ENCODE measurements around the gene SCP2.
"Not testable (repeated sequence)": the region's sequence is repeated elsewhere in the genome, so short reads cannot be mapped to it uniquely, and the experiment has no call there.

The SCP2 gene

DNA sequence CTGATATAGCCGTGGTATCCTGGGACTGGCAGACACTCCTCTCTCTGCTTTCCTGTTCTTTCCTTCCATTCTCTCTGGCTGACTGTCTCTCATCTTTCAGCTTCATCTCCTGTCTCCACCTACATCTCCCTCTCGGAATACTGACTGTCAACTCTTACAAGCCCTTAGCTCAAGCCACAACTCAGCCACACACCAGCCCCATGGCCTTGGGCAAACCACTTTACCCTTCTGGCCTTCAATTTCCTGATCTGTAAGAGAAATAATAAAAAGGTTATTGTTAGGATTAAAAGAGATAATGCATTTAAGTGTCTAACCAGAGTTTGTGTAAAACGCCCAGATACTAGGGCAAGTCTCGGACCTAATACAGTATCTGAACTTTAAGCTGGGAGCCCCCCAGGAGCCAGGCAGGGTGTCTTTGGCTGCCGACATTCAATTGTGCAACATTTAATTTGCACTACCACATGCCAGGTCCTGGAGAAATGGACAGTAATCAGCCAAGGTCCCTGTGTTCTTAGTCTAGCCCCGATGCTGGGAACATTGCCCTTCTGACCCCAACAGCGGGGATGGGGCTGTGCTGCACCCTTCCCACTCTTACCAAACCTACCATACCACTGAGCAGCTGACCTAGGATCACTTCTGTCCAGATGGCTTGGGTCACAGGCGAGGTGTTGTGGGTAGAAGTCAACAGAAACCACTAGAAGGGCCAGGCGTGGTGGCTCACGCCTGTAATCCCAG is 10.7 kb upstream of the SCP2 start:
- DNase-seq (ENCODE audit: low read depth in 2 of 2) = no peak

DNA sequence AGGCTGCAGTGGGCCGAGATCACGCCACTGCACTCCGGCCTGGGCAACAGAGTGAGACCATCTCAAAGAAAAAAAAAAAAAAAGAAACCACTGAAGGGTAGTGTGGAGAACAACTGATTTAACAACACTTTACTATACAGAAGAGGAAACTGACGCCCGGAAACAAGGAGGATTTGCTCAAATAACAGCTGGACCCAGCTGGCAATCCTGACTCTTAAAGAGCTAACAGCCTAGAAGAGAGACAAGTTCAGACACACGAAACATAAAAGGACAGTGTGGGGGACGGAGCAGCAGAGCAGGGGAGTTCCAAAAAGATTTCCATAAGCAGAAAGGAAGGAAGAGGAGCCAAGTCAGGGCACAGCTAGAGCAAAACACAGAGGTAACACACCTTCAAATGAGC is 9.9 kb upstream of the SCP2 start:
- no peak for DNase-seq (ENCODE audit: low read depth in 2 of 2)

DNA sequence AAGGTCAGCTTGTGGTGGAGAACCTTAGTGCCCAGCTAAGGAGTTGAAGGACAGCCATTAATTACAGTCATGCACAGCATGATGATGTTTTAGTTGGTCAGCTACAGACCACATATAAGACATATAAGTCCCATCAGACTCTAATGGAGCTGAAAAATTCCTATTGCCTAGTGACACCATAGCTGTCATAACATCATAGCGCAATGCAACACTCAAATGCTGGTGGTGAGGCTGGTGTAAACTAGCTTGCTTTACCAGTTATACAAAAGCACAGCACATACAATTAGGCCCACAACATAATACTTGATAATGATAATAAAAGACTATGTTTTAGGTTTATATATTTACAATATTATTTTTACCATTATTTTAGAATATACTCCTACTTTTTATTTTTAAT is 9.5 kb upstream of the SCP2 start:
- DNase-seq (ENCODE audit: low read depth in 2 of 2) = no peak

DNA sequence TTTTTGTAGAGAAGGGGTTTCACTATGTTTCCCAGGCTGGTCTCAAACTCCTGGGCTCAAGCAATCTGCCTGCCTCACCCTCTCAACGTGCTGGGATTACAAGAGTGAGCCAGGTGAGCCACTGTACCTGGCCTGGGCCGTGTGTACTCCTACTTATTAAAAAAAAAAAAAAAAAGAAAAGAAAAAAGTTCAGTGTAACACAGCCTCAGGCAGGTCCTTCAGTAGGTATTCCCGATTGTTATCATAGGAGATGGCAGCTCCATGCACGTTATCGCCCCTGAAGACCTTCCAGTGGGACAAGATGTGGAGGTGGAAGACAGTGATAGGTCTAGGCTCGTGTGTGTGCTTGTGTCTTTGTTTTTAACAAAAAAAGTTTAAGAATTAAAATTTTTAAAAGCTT is 8.9 kb upstream of the SCP2 start:
- no peak for DNase-seq (ENCODE audit: low read depth in 2 of 2)

DNA sequence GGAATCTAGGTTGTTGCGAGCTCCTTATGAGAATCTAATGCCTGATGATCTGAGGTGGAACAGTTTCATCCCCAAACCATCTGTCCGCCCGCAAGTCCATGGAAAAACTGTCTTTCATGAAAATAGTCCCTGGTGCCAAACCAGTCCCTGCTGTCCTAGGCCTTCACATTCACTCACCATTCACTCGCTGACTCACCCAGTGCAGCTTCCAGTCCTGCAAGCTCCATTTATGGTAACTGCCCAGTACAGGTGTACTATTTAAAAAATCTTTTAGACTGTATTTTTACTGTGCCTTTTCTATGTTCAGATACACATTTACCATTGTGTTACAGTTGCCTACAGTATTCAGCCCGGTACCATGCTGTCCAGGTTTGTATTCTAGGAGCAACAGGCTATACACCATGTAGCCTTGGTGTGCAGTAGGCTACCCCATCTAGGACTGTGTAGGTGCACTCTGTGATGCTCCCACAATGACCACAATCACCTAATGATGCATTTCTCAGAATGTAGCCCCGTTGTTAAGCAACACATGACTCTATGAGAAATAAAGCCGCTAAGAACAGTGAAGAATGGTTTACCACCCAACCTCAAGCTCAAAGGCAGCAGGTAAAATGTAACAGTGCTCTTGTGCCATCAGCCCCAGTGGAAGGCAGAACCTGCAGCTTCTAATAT is 7.9 kb upstream of the SCP2 start:
- DNase-seq (ENCODE audit: low read depth in 2 of 2) = no peak

DNA sequence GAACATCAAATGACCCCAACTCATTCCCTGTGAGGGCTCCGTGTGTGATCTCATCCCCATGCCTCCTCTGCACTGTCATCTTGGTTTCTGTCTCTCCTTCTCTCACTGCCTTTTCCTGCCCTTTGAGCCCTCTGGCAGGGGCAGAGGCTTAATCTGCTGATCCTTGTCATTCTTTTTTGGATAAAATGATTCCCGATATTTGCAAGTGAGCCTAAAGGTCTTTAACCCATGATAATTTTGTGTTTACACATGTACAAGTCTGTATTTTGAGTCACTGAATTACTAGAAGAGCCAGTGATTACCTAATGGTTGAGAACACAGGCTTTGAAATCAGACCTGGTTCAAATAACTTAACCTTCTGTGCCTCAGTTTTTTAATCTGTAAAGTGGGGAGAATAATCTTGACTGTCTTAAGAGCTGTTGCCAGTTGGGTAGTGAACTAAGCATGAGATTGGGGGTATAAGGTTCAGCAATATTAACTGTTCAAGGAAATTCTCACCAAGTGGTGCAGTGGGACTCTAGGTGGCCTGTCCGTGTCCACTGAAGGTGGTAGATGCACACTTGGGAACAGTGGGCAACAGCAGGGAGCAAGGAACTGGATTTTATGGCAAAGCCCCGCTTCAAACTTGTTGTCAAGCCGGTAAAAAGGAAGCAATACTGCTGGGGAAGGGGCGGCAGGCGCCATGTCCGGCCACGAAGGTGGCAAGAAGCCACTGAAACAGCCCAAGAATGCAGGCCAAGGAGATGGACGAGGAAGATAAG is 7.2 kb upstream of the SCP2 start:
- no peak for DNase-seq (ENCODE audit: low read depth in 2 of 2)

DNA sequence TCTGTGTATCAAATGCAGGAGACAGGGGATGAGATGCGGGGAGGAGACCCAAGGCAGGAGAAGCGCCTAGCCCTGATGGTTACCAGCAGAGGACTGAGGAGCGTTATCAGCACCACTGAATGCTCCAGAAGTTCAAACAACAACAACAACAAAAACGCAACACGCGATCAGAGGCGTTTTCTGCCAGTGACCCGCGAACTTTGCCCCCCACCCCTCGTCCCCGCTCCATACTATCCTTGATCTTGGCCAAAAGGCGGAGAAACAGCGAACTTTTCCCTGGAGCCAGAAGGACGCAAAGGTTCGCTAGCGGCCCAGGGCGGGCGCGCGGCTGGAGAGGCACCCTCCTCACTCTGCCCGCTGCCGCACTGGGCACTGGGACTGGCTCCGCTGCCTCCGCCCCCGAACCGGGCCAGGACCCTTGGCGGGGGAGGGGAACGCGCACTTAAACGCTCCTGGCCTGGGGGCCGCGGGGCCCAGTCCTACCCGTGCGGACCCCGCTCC is 6.2 kb upstream of the SCP2 start:
- DNase-seq (ENCODE audit: low read depth in 2 of 2) = no peak

DNA sequence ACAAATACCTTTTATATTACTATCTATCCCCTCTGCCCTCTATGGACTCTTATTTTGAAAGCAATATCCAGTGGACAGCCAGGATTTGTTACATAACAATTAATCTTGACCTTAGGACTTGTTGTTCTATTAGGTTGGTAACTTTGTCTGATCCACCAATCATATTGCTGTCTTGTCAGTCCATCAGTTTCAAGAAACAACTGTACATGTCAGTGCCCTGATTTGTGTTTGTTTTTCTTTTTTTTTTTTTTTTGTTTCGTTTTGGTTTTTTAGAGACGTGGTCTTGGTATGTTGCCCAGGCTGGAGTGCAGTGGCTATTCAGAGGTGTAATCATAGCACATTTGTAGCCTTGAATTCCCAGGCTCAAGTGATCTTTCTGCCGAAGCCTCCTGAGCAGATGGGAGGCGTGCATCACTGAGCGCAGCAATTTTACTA is 1.5 kb upstream of the SCP2 start:
- no peak for DNase-seq (ENCODE audit: low read depth in 2 of 2)

DNA sequence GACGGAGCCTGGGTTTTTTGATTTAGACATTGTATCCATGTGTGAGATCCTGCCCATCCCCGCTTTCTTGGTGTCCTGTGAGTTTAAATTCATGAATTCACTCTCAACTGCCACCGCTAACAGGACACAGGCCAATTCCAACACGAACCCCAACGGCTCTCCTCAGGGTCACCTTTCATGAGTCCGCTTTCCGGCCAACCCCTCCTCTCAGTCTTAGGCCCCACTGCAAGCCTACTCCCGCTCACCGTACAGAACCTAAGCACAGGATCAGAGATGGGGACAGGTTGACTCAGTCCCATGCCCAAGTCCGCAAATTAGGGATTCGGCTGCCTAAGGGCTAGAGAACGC is 238 bp upstream of the SCP2 start:
- no peak for DNase-seq (ENCODE audit: low read depth in 2 of 2)

DNA sequence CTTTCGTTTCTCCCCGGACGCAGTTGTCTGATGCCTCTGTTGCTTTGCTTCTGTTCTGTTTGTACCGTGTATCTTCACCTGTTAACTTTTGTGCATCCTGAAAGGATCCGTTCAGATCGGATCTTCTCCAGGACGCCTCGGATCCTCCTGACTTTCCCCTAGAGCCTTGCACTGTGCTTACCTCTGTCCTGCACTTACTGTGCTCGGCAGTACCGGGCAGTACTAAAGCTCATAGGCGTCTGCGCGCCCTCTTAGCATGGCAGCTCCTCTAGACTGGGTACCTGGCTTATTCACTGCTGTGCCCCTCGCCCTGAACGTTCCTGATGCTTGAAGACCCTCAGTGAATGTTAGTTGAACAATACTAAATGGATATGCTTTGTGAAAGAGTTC is 934 bp downstream of the SCP2 start:
- no peak for DNase-seq (ENCODE audit: low read depth in 2 of 2)

DNA sequence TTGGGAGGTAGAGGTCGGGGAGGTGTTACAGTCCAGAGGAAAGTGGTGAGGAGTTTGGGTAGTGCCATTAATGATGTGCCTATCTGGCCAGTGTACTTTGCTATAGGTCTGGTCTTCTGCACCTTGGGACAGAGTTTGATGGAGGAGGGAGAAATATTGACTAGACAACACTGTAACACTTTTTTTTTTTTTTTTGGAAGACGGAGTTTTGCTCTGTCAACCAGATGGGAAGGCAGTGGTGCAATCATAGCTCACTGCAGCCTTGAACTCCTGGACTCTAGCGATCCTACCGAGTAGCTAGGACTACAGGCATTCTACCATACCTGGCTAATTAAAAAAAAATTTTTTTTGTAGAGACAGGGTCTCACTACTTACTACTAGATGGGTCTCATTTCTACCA is 1.9 kb downstream of the SCP2 start:
- DNase-seq (ENCODE audit: low read depth in 2 of 2) = no peak

DNA sequence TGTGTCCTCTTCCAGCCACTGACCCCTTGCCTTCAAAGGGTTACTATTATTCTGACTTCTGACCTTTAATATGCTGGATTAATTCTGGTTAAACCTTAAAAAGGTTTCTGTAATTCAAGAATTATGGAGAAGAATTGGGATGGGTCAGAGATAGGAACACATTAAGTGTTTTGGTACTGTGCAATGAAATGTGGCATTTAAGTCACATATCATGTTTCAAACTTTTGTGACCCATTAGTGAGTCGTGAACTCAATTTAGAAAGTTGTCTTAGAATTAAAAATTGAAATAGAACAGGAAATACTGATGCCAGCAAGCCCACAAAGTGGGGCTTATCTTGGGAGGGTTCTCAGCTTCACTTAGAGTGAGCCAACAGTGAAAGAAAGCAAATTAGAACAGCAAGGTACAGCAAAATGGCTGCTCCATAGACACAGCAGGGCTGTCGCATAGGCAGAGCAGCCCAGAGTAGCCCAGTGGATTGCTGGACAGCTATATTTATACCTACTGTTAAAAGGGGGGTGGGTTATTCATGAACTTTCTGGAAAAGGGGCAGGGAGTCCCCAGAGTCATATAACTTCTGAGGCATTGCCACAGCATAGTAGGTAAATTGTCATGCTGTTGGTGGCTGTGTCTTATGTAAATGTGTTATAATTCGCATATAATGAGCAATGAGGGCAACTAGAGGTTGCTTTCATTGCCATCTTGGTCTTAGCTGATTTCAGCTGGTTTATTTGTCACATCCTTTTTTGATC is 10.5 kb downstream of the SCP2 start:
- no peak for DNase-seq (ENCODE audit: low read depth in 2 of 2)

DNA sequence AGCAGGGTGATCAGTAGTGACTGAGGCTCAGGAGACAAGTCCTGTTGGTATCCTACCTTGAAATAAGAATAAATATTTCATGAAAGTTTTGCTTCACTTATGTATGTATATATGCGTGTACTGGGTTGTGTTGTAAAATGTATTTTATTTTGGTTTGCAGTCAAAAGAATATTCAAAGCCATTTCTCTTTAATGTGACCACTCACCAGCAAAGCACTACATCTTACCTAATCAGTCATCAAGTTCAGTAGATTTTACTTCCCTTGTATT is 11.0 kb downstream of the SCP2 start:
- no peak for DNase-seq (ENCODE audit: low read depth in 2 of 2)

DNA sequence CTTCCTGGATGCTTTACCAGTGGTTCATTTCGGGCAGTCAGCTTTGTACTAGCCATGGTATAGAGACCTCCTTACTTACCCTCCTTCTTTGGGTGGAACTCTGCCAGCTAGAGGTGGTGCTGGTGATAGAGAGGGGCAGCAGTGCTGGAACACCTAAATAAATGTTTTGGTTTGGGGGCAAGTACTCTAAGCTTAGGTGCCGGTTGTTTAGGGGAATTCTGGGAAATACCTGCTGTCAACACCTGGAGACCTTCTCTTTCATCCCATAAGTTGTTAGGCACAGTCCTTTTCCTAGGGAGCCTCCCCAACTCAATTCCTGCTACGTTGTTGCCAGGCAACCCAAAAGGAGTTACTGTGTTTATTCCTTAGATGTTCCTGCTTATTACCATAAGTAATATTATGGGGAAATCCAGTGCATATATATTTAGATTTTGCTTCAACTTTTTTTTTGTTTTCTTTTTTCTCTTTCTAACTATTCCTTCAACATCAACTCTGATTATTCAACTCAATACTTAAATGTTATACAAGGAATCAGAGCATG is 16.9 kb downstream of the SCP2 start:
- DNase-seq (ENCODE audit: low read depth in 2 of 2) = no peak

DNA sequence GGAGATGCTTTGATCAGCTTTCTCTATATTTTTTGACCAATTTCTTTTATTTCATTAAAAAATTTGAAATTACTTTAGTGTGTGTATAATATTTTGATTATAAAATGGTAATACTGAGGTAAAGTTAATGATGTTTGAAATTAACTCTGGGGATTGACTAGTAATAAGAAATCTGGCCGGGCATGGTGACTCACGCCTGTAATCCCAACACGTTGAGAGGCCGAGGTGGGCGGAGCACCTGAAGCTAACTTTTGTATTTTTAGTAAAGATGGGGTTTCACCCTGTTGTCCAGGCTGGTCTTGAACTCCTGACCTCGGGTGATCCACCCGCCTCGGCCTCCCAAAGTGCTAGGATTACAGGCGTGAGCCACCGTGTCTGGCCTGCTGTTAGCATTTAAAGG is 17.5 kb downstream of the SCP2 start:
- no peak for DNase-seq (ENCODE audit: low read depth in 2 of 2)

DNA sequence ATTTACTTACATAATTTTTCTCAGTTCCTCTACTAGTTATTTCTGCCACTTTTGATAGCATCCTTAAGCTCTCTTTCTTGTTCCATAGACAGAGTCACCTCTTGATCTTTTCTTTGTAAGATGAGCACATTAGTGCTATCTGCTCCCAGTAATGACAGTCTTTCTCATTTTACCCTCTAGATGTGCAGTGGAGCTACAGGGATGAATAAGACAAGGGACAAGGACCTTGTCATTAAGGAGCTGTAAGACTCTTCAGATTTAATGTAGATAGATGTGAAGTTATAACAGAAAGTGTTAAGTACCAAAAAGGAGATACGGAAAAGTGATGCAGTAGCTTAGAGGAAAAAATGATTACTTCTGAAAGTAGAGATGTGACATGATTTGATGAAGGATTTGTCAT is 20.4 kb downstream of the SCP2 start:
- no peak for DNase-seq (ENCODE audit: low read depth in 2 of 2)

DNA sequence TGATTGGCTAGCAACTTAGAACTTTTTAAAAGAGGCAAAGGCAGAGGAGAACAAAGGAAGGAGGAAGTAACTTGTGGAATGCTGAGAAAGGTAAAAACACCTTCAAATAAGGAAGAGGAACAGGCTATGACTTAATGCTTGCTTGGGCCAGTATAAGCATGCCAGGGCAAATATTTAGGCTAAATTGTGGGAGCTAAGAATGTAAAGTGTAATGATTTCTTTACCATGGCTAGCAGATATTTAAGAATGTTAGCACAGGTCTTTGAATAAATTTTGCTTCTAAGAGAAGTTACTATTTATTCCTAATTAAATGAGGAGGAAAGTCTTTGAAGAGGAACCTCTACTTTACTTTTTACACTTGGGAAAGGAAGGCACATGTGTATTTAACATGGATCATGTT is 22.5 kb downstream of the SCP2 start:
- DNase-seq (ENCODE audit: low read depth in 2 of 2) = not testable (repeated sequence)

DNA sequence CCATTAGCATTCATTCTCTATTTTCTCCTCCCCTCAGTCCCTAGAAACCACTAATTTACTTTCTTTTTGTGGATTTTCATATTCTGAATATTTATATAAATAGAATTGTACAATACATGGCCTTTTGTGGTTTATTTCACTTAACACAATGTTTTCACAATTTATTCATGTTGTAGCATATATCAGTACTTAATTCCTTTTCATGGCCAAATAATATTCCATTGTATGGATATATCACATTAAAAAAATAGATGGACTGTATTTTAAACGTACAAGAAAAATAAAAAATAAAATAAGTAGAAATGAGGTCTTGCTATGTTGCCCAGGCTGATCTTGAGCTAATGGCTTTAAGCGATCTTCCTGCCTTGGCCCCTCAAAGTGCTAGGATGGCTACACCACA is 25.0 kb downstream of the SCP2 start:
- DNase-seq (ENCODE audit: low read depth in 2 of 2) = no peak

DNA sequence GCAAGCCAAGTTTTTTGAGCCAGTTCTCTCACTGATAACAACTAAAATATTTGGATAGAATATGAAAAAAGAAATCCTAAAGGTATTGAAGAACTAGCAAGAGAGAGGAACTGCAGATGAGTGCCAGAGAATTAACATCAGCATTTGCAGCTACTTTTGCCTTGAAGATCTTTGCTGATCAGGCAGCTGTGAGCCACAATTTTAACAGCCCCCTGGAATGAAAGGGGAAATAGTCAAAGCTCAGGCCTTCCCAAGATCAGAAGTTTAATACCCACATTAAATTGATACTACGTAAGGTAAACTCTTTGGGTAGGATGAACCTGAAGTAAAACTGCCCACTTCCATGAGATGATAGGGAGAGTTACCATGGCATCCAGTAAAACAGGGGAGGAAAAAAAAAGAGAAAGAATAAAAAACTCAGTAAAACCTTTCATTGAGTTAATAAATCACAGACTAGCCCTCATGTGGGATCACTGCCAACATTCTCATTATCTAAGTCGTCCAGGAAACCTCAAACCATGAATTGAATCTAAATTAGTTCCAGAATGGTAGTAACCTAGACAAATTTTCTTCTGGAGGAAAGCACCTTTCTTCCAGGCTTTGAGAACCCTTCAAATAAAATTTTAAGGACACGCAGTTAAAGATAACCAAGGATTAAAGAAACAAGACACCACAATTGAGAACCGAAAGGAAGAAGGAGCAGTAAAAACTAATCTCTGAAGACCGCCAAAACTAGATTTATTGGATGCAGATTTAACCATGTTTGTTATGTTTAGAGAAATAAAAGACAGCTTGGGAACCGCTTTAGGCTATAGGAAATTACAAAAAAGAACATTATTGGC is 28.3 kb downstream of the SCP2 start:
- no peak for DNase-seq (ENCODE audit: low read depth in 2 of 2)

DNA sequence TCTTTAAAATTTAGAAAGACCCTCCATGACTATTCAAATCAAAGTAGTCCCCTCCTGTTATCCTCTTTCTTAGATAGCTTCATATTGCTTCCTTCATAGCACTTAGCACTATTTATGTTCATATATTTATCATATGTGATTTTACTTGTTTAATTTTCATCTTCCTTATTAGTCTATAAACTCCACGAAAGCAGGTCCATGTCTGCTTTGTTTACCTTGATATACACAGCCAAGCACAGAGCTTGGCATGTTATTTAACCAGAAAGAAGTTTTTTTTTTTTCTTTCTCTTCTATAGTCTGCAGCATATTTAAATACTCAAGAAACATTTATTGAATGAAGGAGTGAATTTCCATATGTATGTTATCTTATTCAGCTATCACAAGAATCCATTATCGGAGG is 36.0 kb downstream of the SCP2 start:
- no peak for DNase-seq (ENCODE audit: low read depth in 2 of 2)

DNA sequence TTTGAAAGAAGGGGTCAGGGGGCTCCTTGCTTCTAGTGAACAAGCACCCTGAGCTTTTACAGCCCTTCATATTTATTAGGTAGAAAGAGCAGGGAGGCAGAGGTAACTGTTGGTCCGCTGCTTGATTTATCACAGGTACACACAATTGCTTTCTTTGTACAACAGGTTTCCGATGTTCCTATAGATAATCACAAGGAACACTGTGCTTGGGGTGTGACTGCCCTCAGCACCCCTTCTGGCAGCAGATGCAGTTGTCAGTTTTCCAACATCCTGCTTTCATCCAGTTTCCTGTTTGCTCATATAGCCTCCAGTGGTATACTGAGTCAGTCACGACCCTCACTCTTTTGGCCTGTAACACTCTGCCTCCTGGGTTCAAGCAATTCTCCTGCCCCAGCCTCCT is 40.6 kb downstream of the SCP2 start:
- DNase-seq (ENCODE audit: low read depth in 2 of 2) = no peak

Measured in stimulated activated CD4-positive, alpha-beta T cell treated with anti-CD3 and anti-CD28 coated beads, Interleukin-15, amount 100 ng/mL, for 48 hours (primary cell).